Liver (tissue), 9 donors: ENCODE measurements around the gene PHLPP1. TPM values are rescaled to one million over a fixed set of nuclear protein-coding genes. Genes with fewer than 3 reads are reported as not detected.

Source experiments
- DNase-seq: peaks from one replicate; pipeline ENCODE4 v3.0.0-alpha.2; 2017; ENCODE audit warnings: low spot score
- H3K27ac ChIP-seq, 2 donors: one replicate each; pipeline ENCODE4 v1.7.0; 2013; ENCODE audit warnings: inconsistent platforms in 2 of 2, low read length in 2 of 2, control low read depth in 1 of 2, low read depth in 1 of 2, mild to moderate bottlenecking in 1 of 2
- H3K27me3 ChIP-seq, 4 donors: one replicate each; pipeline versions ENCODE4 v1.6.1 to v1.7.0; 2013; ENCODE audit warnings: low read length in 3 of 4, inconsistent platforms in 1 of 4, mild to moderate bottlenecking in 1 of 4, moderate library complexity in 1 of 4; ENCODE audit not compliant: control insufficient read depth in 4 of 4, insufficient read depth in 4 of 4
- H3K36me3 ChIP-seq, 4 donors: one replicate each; pipeline versions ENCODE4 v1.6.1 to v1.7.0; 2013; ENCODE audit warnings: low read length in 3 of 4, mild to moderate bottlenecking in 3 of 4, low read depth in 1 of 4, moderate library complexity in 1 of 4; ENCODE audit not compliant: control insufficient read depth in 4 of 4, insufficient read depth in 3 of 4
- H3K4me1 ChIP-seq, 4 donors: one replicate each; pipeline versions ENCODE4 v1.6.1 to v1.7.0; 2013; ENCODE audit warnings: low read length in 3 of 4, mild to moderate bottlenecking in 3 of 4, moderate library complexity in 1 of 4; ENCODE audit not compliant: control insufficient read depth in 4 of 4, insufficient read depth in 4 of 4
- H3K4me3 ChIP-seq, 3 donors: one replicate each; pipeline versions ENCODE4 v1.6.1 to v1.7.0; 2013; ENCODE audit warnings: low read length in 3 of 3, control low read depth in 1 of 3, low read depth in 1 of 3, mild to moderate bottlenecking in 1 of 3
- H3K9ac ChIP-seq, 2 donors: one replicate each; pipeline ENCODE4 v1.7.0; 2013; ENCODE audit warnings: low read length in 2 of 2, mild to moderate bottlenecking in 2 of 2, moderate library complexity in 2 of 2, control low read depth in 1 of 2, low read depth in 1 of 2
- H3K9me3 ChIP-seq, 4 donors: one replicate each; pipeline versions ENCODE4 v1.6.1 to v1.7.0; 2013; ENCODE audit warnings: low read length in 3 of 4; ENCODE audit not compliant: control insufficient read depth in 4 of 4
- ATF3 ChIP-seq: IDR thresholded peaks from 2 replicates; pipeline ENCODE4 v1.6.1; 2016; ENCODE audit warnings: antibody characterized with exemption
- EGR1 ChIP-seq, 2 donors: IDR thresholded peaks; 2 replicates each; pipeline ENCODE4 v1.6.1; 2016 to 2018; ENCODE audit warnings: antibody characterized with exemption in 2 of 2, low read depth in 2 of 2
- FOXA1 ChIP-seq: IDR thresholded peaks from 2 replicates; pipeline ENCODE4 v1.6.1; 2016; ENCODE audit warnings: antibody characterized with exemption
- FOXA2 ChIP-seq: IDR thresholded peaks from 2 replicates; pipeline ENCODE4 v1.6.1; 2016; ENCODE audit warnings: antibody characterized with exemption
- HNF4A ChIP-seq, 2 donors: conservative IDR thresholded peaks; 2 replicates each; pipeline ENCODE4 v1.6.1; 2016; ENCODE audit warnings: antibody characterized with exemption in 2 of 2, mild to moderate bottlenecking in 2 of 2
- HNF4G ChIP-seq: IDR thresholded peaks from 2 replicates; pipeline ENCODE4 v1.6.1; 2016; ENCODE audit warnings: antibody characterized with exemption
- JUND ChIP-seq, 2 donors: IDR thresholded peaks; 2 replicates each; pipeline ENCODE4 v1.6.1; 2016; ENCODE audit warnings: antibody characterized with exemption in 2 of 2
- MAX ChIP-seq: IDR thresholded peaks from 2 replicates; pipeline ENCODE4 v1.6.1; 2016; ENCODE audit warnings: antibody characterized with exemption
- NR2F2 ChIP-seq: IDR thresholded peaks from 2 replicates; pipeline ENCODE4 v1.6.1; 2016; ENCODE audit warnings: antibody characterized with exemption
- REST ChIP-seq: IDR thresholded peaks from 2 replicates; pipeline ENCODE4 v1.6.1; 2016; ENCODE audit warnings: antibody characterized with exemption, mild to moderate bottlenecking
- RXRA ChIP-seq, 2 donors: IDR thresholded peaks; 2 replicates each; pipeline ENCODE4 v1.6.1; 2017 to 2018; ENCODE audit warnings: antibody characterized with exemption in 2 of 2, mild to moderate bottlenecking in 1 of 2
- SP1 ChIP-seq: IDR thresholded peaks from 2 replicates; pipeline ENCODE4 v1.6.1; 2018; ENCODE audit warnings: antibody characterized with exemption, mild to moderate bottlenecking
- TAF1 ChIP-seq: conservative IDR thresholded peaks from 2 replicates; pipeline ENCODE4 v1.6.1; 2016; ENCODE audit warnings: antibody characterized with exemption, mild to moderate bottlenecking
- YY1 ChIP-seq: IDR thresholded peaks from 2 replicates; pipeline ENCODE4 v1.6.1; 2016; ENCODE audit warnings: antibody characterized with exemption, mild to moderate bottlenecking
- ZBTB33 ChIP-seq: IDR thresholded peaks from 2 replicates; pipeline ENCODE4 v1.6.1; 2016; ENCODE audit warnings: antibody characterized with exemption
- WGBS: extraction: QIAGEN DNeasy Blood & Tissue Kit; methylation state at CpG from one replicate; pipeline ENCODE4 v1.1.7; 2013; 5-methylcytosine and 5-hydroxymethylcytosine counted together
- polyA plus RNA-seq, 2 donors: library from polyadenylated mRNA; stranded (reverse) in 1 of 2; unstranded in 1 of 2; fragments of 200-250 nt in 1 of 2; fragments of >200 nt in 1 of 2; fragmentation: Nextera tagmentation in 1 of 2; extraction: Ambion mirVana in 1 of 2; gene quantifications; one replicate each; pipeline versions ENCODE4 v1.2.1 to v1.2.3, GENCODE V29; 2013 to 2015
- total RNA-seq, 2 donors: library from RNA; depleted of rRNA; stranded (reverse); fragments of >200 nt; gene quantifications; one replicate each; pipeline ENCODE4 v1.2.3, GENCODE V29; 2014
- donor health status: healthy.
- donor health status: healthy.
- donor health status: healthy.
- donor health status: healthy.
- donor health status: healthy.

Gene PHLPP1
- total and polyA plus RNA-seq, 4 donors: 4.2 to 14.5 (median 8.6) TPM

- H3K36me3 ChIP-seq: no peaks in the 10 kb centered on the region
- no peak overlapping the region for H3K4me3 ChIP-seq
- WGBS: 91% methylated on average over 18 of the region's 18 CpGs
- H3K4me1 ChIP-seq: peaks cover 0 to 6% (median 1%) of the 10 kb centered on the region in 4 donors
- H3K9me3 ChIP-seq: no peaks in the 10 kb centered on the region
- no peak overlapping the region for H3K9ac ChIP-seq
- no peaks in the 10 kb centered on the region for H3K27me3 ChIP-seq
- no peak for DNase-seq
- TF ChIP-seq ATF3 (no peak), EGR1 (IDR thresholded peaks at IDR 0.05; ENCODE audit: low read depth in 2 of 2) (no peak), SP1 (no peak), MAX (no peak), REST (no peak), RXRA (IDR thresholded peaks at IDR 0.05) (no peak), TAF1 (no peak), YY1 (no peak)
- no peak overlapping the region for H3K27ac ChIP-seq
Measured at GRCh38 chr18:62991959-62992358, 276.6 kb downstream of the PHLPP1 start.

GRCh38 chr18:62992877-62993365 lies 277.6 kb downstream of the PHLPP1 start:
- no peaks in the 10 kb centered on the region for H3K9me3 ChIP-seq
- H3K9ac ChIP-seq: no peak overlapping the region
- no peak for DNase-seq
- no peak overlapping the region for H3K27ac ChIP-seq
- TF ChIP-seq YY1 (no peak), HNF4G (no peak), JUND (IDR thresholded peaks at IDR 0.05) (no peak), EGR1 (IDR thresholded peaks at IDR 0.05; ENCODE audit: low read depth in 2 of 2) (no peak), FOXA1 (no peak), HNF4A (conservative IDR thresholded peaks at IDR 0.05) (no peak)
- no peaks in the 10 kb centered on the region for H3K27me3 ChIP-seq
- H3K4me1 ChIP-seq: peaks cover 0 to 6% (median 1%) of the 10 kb centered on the region in 4 donors
- H3K4me3 ChIP-seq: no peak overlapping the region
- H3K36me3 ChIP-seq: no peaks in the 10 kb centered on the region
- WGBS: 94% methylated on average over 6 of the region's 6 CpGs

GRCh38 chr18:62996566-62996965 lies 281.2 kb downstream of the PHLPP1 start:
- no peak overlapping the region for H3K4me3 ChIP-seq
- no peaks in the 10 kb centered on the region for H3K27me3 ChIP-seq
- 85% methylated on average over 9 of the region's 9 CpGs for WGBS
- DNase-seq: no peak
- peaks cover 0 to 4% (median 2%) of the 10 kb centered on the region in 4 donors for H3K4me1 ChIP-seq
- TF ChIP-seq ATF3: no peak
- TF ChIP-seq SP1: no peak
- no peak for TF ChIP-seq JUND (IDR thresholded peaks at IDR 0.05)
- TF ChIP-seq REST: no peak
- TF ChIP-seq FOXA1: no peak
- no peak for TF ChIP-seq MAX
- no peak for TF ChIP-seq HNF4G
- no peak for TF ChIP-seq ZBTB33
- no peak for TF ChIP-seq NR2F2
- no peak for TF ChIP-seq RXRA (IDR thresholded peaks at IDR 0.05)
- no peak for TF ChIP-seq YY1
- no peak for TF ChIP-seq HNF4A (conservative IDR thresholded peaks at IDR 0.05)
- TF ChIP-seq FOXA2: no peak
- H3K36me3 ChIP-seq: no peaks in the 10 kb centered on the region
- H3K9ac ChIP-seq: no peak overlapping the region
- H3K27ac ChIP-seq: no peak overlapping the region
- H3K9me3 ChIP-seq: no peaks in the 10 kb centered on the region
